Measurements from ENCODE around the gene EFHD2.

EFHD2 gene

DNA sequence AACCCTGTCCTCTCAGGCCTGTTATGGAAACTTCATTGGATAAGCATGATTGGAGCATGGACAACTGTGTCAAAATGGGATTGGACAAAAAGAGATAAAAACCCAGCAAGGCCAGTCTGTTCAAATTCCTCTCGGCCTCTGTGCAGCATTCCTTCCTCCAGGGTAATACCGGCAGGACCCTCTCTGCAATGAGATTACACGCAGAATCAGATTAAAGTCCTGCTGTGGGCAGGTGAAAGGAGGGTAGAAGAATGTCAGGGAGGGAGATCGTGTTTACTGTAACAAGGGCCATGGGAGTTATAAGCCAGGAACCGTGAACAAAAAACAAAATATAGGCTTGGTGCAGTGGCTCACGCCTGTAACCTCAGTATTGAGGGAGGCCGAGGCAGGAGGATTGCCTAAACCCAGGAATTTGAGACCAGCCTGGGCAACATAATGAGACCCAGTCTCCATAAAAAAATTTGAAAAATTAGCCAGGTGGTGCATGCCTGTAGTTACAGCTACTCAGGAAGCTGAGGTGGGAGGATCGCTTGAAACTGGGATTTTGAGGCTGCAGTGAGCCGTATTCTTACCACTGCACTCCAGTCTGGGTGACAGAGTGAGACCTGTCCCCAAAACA, 5.6 kb upstream of the EFHD2 start:
- H3F3A ChIP-seq (ENCODE audit: insufficient read depth) = no peaks in the 10 kb centered on the region
- H2AFZ ChIP-seq (ENCODE audit: low read depth, low read length, severe bottlenecking) = no peak overlapping the region
- no peak overlapping the region for H3K9ac ChIP-seq (ENCODE audit: low read length)
- no peaks in the 10 kb centered on the region for H3K27me3 ChIP-seq (ENCODE audit: low read length)
- no peak overlapping the region for H3K4me2 ChIP-seq (ENCODE audit: low read depth, low read length, poor library complexity, severe bottlenecking)
- peaks cover 6% of the 10 kb centered on the region; the same call in 1 of the 2 replicates for H3K9me3 ChIP-seq (ENCODE audit: insufficient read depth, low read length)
- no peak overlapping the region for H3K27ac ChIP-seq (ENCODE audit: low read depth, low read length)
- no peak for TF ChIP-seq EZH2phosphoT487 (conservative IDR thresholded peaks at IDR 0.05; ENCODE audit: low read length)
- TF ChIP-seq, protein P1, sequence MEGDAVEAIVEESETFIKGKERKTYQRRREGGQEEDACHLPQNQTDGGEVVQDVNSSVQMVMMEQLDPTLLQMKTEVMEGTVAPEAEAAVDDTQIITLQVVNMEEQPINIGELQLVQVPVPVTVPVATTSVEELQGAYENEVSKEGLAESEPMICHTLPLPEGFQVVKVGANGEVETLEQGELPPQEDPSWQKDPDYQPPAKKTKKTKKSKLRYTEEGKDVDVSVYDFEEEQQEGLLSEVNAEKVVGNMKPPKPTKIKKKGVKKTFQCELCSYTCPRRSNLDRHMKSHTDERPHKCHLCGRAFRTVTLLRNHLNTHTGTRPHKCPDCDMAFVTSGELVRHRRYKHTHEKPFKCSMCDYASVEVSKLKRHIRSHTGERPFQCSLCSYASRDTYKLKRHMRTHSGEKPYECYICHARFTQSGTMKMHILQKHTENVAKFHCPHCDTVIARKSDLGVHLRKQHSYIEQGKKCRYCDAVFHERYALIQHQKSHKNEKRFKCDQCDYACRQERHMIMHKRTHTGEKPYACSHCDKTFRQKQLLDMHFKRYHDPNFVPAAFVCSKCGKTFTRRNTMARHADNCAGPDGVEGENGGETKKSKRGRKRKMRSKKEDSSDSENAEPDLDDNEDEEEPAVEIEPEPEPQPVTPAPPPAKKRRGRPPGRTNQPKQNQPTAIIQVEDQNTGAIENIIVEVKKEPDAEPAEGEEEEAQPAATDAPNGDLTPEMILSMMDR (IDR thresholded peaks at IDR 0.05; ENCODE audit: insufficient read depth, low read length, poor library complexity, severe bottlenecking) = no peak
- no peak overlapping the region for H3K4me3 ChIP-seq (ENCODE audit: insufficient read depth, low read length, poor library complexity, severe bottlenecking)
- no peaks in the 10 kb centered on the region for H4K20me1 ChIP-seq (ENCODE audit: low read depth, low read length)
- H3K79me2 ChIP-seq (ENCODE audit: insufficient read depth, low read length) = no peaks in the 10 kb centered on the region
- no peaks in the 10 kb centered on the region for H3K36me3 ChIP-seq (ENCODE audit: low read length)
- no peaks in the 10 kb centered on the region for H3K9me2 ChIP-seq (replicated peaks; ENCODE audit: insufficient read depth, low read length)

DNA sequence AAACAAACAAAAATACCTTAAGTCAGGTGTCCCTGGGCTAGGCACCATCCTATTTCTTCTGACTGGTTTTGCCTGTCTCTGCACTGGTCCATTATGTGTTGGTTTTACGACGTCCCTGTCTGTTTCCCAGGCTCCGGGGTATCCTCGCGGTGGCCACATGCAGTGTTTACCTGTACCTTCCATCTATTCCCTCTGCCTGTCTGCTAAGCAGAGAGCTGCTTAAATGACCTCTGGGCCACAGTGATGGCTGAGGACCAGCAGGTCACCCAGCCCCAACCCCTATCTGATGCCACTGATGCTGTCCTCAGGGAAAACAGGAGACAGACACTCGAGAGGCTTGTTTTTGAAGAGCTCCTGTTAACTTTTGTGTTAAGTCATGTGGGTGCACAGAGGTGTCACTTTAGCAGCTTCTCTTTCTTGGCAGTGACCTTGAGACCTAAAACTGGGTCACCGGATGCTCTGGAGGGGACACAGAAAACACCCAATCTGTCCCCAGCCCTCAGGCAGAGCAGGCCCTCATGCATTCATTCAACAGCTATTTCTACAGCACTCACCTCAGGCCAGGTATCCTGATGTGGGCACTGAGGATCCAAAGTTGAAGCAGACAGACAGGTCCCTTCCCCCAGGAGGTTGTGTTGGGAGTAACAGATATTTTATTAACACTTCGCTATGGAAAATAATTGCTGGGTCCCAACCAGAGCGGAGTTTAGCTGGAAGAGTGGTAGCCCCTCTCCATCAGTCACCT, 4.4 kb upstream of the EFHD2 start:
- Histone ChIP-seq H3K79me2 (ENCODE audit: insufficient read depth, low read length) (peaks cover 2% of the 10 kb centered on the region; the same call in 1 of the 2 replicates), H3K27ac (ENCODE audit: low read depth, low read length) (no peak overlapping the region), H3K36me3 (ENCODE audit: low read length) (no peaks in the 10 kb centered on the region), H3F3A (ENCODE audit: insufficient read depth) (no peaks in the 10 kb centered on the region), H3K9ac (ENCODE audit: low read length) (no peak overlapping the region), H3K9me2 (replicated peaks; ENCODE audit: insufficient read depth, low read length) (no peaks in the 10 kb centered on the region), H3K27me3 (ENCODE audit: low read length) (no peaks in the 10 kb centered on the region), H3K4me3 (ENCODE audit: insufficient read depth, low read length, poor library complexity, severe bottlenecking) (no peak overlapping the region), H3K4me2 (ENCODE audit: low read depth, low read length, poor library complexity, severe bottlenecking) (no peak overlapping the region), H2AFZ (ENCODE audit: low read depth, low read length, severe bottlenecking) (no peak overlapping the region), H4K20me1 (ENCODE audit: low read depth, low read length) (no peaks in the 10 kb centered on the region), H3K9me3 (ENCODE audit: insufficient read depth, low read length) (no peaks in the 10 kb centered on the region)
- TF ChIP-seq, protein P1 (IDR thresholded peaks at IDR 0.05; ENCODE audit: insufficient read depth, low read length, poor library complexity, severe bottlenecking) = no peak

DNA sequence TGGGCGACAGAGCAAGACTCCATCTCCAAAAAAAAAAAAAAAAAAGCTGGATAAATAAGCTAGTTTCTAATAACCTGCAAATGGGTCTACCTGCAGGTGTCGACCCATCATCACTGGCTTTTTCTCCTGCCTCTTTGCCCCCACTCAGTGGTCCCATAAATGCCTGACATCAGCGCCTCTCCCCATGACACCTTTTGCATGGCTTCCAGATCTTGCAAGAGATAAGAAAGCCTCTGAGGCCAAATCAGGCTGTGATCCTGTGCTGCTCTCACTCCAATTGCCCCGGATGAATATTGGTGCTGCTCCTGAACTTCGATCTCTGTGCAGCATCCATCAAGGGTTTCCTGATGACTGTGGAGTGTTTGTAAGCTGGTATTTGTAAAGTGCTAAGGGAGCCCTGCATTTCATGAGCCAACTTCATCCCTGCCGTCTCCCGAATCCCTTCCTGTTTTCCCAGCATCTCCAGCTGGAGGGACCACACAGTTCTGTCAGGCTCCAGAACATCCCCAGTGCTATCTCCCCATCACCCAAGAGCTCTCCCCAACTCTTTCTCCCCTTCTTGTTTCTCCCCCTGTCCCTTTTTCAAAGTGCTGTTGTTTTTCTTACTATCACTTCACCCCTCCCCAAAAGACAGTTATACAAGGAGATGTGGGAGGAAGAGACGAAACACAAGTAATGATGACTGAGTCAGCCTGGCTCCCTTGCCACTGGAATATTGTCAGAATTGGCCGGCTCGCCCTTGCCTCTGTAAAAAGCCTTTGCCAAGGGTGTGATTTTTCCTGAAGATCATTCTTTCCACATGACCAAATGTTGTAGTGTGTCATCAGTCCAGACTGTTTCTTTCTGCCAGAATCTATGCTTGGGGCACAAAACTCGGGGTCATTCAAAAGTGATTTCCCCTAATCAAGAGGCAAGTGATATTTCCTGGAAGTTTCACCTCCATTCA, 2.8 kb upstream of the EFHD2 start:
- Histone ChIP-seq H3K9me3 (ENCODE audit: insufficient read depth, low read length) (no peaks in the 10 kb centered on the region), H2AFZ (ENCODE audit: low read depth, low read length, severe bottlenecking) (no peak overlapping the region), H3F3A (ENCODE audit: insufficient read depth) (no peaks in the 10 kb centered on the region), H3K27ac (ENCODE audit: low read depth, low read length) (no peak overlapping the region), H3K4me2 (ENCODE audit: low read depth, low read length, poor library complexity, severe bottlenecking) (no peak overlapping the region), H3K79me2 (ENCODE audit: insufficient read depth, low read length) (peaks cover 15% of the 10 kb centered on the region; the same call in 1 of the 2 replicates), H3K9me2 (replicated peaks; ENCODE audit: insufficient read depth, low read length) (no peaks in the 10 kb centered on the region), H3K27me3 (ENCODE audit: low read length) (no peaks in the 10 kb centered on the region), H3K9ac (ENCODE audit: low read length) (no peak overlapping the region), H4K20me1 (ENCODE audit: low read depth, low read length) (no peaks in the 10 kb centered on the region), H3K4me3 (ENCODE audit: insufficient read depth, low read length, poor library complexity, severe bottlenecking) (no peak overlapping the region), H3K36me3 (ENCODE audit: low read length) (no peaks in the 10 kb centered on the region)
- TF ChIP-seq EZH2phosphoT487 (conservative IDR thresholded peaks at IDR 0.05; ENCODE audit: low read length) = no peak
- TF ChIP-seq, protein P1 (IDR thresholded peaks at IDR 0.05; ENCODE audit: insufficient read depth, low read length, poor library complexity, severe bottlenecking) = no peak
